HG02870 (cell line): ENCODE data around the gene TXNRD2.

Source experiments
- ATAC-seq: cut with Tn5 transposase; IDR thresholded peaks from one replicate; pipeline ENCODE4 v1.9.1; 2021; ENCODE audit warnings: mild to moderate bottlenecking, moderate library complexity; ENCODE audit not compliant: unreplicated experiment

TXNRD2 gene

DNA sequence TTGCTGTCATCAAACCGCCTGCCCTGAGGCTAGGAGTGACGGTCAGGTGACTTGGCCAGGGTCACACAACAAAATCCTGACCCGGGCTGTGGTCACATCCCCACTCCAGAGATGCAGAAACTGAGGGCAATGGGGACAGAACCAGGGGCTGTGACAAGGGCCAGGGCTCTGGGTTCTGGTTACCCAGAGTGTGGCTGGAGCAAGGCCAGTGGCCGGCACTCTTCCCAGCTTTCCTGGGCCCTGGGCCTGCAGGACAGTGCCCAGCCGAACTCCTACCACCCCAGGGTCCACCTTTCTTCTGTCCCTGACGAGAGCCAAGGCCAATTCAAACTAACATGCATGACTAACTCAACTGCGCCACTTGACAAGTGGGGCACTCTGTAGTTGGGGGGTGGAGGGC, 39.1 kb upstream of the TXNRD2 start:
- ATAC-seq = no peak

GRCh38 chr22:19979712-19980493, 38.3 kb upstream of the TXNRD2 start:
- no peak for ATAC-seq

- ATAC-seq = no peak
Observed at GRCh38 chr22:19978748-19979147, 37.1 kb upstream of the TXNRD2 start.

DNA sequence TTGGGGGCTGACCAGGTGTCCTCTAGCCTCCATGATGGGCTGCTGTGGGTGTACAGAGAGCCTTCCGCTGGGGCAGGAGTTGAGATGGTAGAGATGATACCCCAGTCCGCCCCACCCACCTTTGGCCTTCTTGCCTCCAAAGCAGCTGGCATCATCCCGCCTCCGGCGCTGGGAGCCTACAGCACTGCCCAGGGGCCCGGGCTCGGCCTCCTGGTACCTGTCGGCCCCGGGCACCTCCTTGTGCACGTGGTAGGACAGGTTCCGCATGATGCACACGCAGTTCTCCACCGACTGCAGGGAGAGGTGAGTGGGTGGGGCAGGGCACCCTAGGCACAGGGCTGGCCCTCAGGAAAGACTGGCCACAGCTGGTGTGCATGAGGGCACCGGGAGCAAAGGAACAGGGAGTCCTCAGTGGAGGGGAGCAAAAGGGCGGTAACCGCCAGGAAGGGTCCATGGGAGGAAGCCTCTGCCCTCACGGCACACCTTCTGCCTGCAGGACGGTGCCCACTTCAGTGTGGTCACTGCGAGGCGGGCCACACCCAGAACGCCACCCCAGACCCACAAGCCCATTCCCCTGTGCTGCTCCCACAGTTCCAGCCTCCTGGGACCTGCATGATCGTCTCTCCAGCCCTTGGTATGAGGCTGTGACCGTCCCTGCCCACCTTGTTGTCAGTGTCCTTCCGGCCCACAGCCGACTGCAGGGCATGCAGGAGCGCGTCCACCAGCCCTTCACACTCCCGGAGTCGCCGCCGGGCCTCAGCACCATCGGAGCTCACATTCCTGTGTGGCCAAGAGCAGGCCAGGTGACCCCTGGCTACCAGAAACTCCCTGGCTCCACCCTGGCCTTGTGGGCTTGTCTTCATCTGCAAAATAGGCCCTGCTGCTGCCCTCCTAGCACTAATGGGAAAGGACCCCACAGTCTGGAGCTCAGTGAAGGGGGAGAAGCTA, 36.0 kb upstream of the TXNRD2 start:
- ATAC-seq = no peak

- ATAC-seq = no peak
Observed at GRCh38 chr22:19976671-19977070, 35.1 kb upstream of the TXNRD2 start.

- no peak for ATAC-seq
Observed at GRCh38 chr22:19975707-19976035, 34.1 kb upstream of the TXNRD2 start.

DNA sequence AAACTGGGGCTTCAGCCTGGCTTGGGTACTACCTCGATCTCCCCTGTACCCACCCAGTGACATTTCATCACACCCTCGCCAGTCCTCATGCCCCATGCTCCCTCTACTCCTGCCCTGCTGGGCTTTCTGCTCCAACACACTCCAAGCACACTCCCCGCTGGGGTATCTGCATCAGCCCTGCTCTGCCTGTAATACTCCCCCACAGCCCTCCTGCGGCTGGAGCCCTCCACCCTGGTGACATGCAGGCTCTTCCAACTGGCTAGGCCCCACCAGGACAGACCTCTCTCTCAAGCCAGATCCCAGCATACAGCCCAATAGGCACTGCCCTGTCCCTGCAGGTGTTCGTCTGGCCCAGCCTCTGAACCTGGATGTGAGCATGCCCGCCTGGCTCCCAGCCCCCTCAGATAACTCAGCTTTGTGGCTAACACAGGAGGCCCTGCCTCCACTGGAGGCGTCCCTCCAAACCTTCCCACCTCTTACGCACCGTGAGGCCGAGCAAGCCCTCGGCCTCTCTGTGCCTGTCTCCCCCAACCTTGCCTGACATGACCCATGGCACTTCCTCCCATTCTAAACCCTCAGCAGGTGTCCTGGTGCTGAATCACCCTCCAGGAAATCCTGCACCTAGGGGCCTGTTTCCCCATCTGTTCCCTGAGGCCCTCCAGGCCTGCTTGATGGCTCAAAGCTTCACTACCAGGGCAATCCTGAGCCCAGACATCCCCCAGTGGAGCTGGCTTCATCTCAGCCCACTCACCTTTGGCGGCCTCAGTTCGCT, 33.5 kb upstream of the TXNRD2 start:
- ATAC-seq = no peak

GRCh38 chr22:19974268-19974861, 32.7 kb upstream of the TXNRD2 start:
- no peak for ATAC-seq

DNA sequence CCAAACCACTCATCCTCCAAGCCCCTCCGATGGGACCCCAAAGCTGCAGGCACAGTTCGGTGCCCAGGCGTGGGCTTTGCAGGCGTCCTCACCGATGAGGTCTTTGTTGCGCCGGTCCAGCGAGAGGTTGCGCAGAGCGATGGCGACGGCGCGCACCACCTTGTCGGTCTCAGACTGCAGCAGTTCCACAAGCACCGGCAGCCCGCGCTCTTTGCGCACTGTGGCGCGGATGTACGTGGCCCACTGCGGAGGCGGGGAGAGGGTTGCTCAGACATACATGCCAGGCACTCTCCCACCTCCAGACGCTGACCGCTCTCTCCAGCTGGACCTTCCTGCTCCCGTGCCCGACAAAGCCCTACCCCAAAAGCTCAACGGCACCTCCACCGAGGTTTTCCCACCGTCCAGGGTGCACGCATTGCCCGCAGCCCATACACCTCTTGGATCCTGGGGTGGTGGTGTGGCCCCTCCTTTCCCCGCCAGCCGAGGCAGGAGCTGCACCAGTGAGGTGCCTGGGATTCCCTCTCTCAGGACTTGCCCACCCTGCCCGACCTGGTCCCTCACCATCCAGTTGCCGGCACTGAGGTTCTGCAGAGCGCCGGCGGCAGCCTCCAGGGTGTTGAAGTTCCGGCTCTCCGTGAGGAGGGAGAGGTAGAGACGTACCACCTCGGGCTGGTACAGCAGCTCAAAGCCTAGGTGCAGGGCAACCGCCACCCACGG, 32.1 kb upstream of the TXNRD2 start:
- no peak for ATAC-seq

DNA sequence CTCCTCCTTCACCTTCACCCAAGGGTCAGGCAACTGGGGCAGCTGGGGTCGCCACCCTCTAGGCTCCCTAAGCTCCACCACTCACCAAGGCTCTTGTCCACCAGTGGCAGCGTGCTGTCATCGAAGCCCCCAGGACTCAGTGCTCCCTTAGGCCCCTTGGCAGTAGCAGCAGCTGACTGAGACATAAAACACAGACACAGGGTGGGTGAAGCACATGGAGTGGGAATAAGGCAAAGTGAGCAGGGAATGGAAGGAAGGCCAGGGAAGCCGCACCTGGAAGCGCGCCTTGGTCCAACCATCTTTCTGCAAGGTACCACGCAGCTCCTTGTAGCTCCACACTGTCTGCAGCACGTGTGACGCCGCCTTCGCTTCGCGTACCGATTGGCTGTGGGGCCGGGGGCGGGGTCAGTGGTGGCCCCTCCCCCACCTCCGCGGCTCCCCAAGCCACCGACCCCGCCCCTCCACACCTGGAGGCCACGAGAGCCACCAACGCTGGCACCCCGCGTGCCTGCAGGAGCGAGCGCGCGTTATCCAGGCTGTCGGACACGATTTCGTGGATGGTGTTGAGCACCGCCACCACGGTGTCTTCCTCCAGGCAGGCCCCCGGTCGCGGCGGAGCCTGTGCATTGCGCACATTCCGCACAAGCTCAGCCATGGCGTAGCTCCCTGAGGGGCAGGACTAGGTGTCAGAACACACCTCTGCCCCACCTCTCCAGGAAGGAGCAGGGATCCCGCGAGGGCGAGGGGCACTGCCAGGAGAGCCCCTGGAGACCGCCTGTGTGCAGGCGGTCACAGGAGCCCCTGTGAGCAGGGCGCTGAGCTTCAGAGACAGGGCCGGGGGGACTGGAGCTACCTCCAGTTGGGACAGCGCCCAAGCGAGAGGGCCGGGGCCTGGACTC, 31.3 kb upstream of the TXNRD2 start:
- no peak for ATAC-seq

DNA sequence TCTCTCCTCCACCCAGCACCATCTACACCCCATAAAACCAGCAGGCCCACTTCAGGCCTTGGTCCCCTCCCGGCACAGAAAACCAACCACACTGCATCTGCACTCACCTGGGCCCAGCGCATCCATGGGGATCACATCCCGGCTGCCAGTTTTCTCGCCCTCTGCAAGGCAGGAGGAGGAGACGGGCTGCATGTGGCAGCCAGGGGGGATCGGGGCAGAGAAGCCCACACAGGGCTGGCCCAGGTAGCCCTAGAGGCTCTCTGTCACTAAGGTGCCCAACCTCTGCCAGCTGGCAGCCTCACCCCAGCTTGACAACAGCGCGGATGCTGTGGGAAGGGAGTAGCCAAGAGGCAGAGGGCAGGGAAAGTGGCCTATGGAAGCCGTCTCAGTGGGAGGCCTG, 30.6 kb upstream of the TXNRD2 start:
- no peak for ATAC-seq

DNA sequence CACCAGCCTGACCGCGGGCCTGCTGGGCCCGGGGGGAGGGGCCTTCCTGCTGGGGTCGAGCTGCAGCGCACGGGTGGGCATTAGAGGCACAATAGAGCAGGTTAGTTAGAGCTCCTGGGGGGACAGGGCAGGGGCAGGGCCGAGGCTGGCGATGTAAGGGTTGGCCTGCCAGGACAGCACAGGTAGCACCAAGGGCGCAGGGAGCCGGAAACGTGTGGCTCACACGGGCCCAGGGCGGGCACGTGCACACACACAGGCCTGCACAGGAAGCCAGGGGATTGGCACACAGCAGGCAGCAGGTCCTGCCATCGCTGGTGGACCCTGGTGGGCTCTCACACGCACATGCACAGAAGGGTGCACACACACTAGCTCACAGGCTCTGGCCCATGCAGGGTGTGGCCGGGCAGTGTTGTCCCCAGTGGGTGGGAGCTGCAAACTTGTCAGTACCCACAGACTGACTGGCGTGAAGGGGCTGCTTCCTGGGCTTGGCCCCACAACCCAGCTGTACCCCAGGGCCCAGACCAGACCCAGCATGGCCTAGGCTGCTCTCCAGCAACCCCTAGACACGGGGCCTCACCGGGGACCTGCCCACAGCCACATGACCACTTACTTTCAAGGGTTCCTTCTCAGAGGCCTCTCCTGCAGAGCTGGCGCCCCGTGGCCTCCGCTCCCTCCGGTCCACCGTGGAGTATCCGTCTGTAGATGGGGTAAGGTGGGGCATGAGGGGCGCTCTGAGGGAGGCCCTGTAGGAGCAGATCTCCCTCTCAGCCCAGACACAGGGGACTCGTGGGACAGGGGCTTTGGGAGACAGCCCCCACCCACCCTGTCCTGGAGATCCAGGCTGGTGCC, 29.9 kb upstream of the TXNRD2 start:
- ATAC-seq = no peak

GRCh38 chr22:19970479-19971275, 29.1 kb upstream of the TXNRD2 start:
- no peak for ATAC-seq

DNA sequence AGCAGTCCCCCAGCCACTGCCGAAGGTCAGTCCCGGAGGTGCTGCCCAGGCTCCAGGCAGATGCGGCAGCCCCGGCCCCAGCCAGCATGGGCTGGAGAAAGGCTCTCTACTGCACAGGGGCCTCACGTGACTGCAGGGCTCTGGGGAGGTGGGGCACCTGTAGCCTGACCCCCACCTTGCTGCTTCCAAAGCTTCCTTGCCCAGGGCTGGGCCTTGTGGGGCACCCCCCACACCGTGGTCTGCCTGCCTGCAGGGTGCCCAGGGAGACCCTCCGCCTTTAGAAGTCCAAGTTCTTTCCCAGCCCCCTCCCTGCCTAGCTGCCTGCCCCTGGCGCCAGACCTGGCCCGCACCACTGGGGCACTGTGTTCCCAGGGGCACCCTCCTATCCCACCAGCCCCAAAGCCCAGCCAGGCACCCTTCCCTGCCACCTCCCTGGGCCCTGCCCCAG, 28.4 kb upstream of the TXNRD2 start:
- ATAC-seq = no peak

DNA sequence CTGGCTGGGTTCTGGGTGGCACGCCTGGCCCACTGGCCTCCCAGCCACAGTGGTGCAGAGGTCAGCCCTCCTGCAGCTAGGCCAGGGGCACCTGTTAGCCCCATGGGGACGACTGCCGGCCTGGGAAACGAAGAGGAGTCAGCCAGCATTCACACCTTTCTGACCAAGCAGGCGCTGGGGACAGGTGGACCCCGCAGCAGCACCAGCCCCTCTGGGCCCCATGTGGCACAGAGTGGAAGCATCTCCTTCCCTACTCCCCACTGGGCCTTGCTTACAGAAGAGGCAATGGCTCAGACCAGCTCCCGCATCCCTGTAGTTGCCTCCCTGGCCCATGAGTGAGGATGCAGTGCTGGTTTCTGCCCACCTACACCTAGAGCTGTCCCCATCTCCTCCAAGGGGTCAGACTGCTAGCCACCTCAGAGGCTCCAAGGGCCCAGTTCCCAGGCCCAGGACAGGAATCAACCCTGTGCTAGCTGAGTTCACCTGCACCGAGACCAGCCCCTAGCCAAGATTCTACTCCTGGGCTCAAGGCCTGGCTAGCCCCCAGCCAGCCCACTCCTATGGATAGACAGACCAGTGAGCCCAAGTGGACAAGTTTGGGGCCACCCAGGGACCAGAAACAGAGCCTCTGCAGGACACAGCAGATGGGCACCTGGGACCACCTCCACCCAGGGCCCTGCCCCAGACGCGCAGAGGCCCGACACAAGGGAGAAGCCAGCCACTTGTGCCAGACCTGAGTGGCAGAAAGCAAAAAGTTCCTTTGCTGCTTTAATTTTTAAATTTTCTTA, 27.7 kb upstream of the TXNRD2 start:
- no peak for ATAC-seq

DNA sequence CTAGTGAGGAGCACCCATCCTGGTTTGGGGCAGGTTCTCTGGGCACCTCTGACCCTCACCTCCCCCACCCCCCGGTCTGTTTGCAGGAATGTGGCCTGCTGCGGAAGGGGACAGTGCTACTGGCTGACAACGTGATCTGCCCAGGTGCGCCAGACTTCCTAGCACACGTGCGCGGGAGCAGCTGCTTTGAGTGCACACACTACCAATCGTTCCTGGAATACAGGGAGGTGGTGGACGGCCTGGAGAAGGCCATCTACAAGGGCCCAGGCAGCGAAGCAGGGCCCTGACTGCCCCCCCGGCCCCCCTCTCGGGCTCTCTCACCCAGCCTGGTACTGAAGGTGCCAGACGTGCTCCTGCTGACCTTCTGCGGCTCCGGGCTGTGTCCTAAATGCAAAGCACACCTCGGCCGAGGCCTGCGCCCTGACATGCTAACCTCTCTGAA, 26.9 kb upstream of the TXNRD2 start:
- no peak for ATAC-seq
